HG03565 (cell line): ENCODE data around the gene KRT4.
"Not testable (repeated sequence)": the region's sequence is repeated elsewhere in the genome, so short reads cannot be mapped to it uniquely, and the experiment has no call there.

Source experiments
- ATAC-seq: cut with Tn5 transposase; IDR thresholded peaks from one replicate; pipeline ENCODE4 v1.9.1; 2021; ENCODE audit warnings: mild to moderate bottlenecking, moderate library complexity; ENCODE audit not compliant: unreplicated experiment

Gene KRT4

GRCh38 chr12:52776913-52777395 is 37.0 kb downstream of the KRT4 start, which contains the start of gene KRT76:
TSS of gene KRT76 (minus strand) at chr12:52777345. CDS start at chr12:52777291, 54 bp downstream.
- no peak for ATAC-seq

GRCh38 chr12:52776435-52776834 is 37.5 kb downstream of the KRT4 start:
- ATAC-seq = no peak

- ATAC-seq = no peak
Measured at GRCh38 chr12:52774629-52775250, 39.2 kb downstream of the KRT4 start.

- ATAC-seq = no peak
Measured at GRCh38 chr12:52772772-52773171, 41.1 kb downstream of the KRT4 start.

GRCh38 chr12:52772188-52772587 is 41.7 kb downstream of the KRT4 start:
- no peak for ATAC-seq

- no peak for ATAC-seq
Measured at GRCh38 chr12:52771505-52771904, 42.4 kb downstream of the KRT4 start.

GRCh38 chr12:52771088-52771487 is 42.8 kb downstream of the KRT4 start:
- no peak for ATAC-seq

- no peak for ATAC-seq
Measured at GRCh38 chr12:52769946-52770345, 44.0 kb downstream of the KRT4 start.

- ATAC-seq = no peak
Measured at GRCh38 chr12:52769354-52769753, 44.6 kb downstream of the KRT4 start.

- no peak for ATAC-seq
Measured at GRCh38 chr12:52768479-52769200, 45.3 kb downstream of the KRT4 start.

- no peak for ATAC-seq
Measured at GRCh38 chr12:52767427-52767826, 46.5 kb downstream of the KRT4 start.

- no peak for ATAC-seq
Measured at GRCh38 chr12:52767020-52767379, 46.9 kb downstream of the KRT4 start.

GRCh38 chr12:52766351-52767019 is 47.4 kb downstream of the KRT4 start:
- no peak for ATAC-seq

- ATAC-seq = no peak
Measured at GRCh38 chr12:52765702-52766101, 48.2 kb downstream of the KRT4 start.

GRCh38 chr12:52763991-52764390 is 49.9 kb downstream of the KRT4 start:
- ATAC-seq = no peak

GRCh38 chr12:52763036-52763659 is 50.8 kb downstream of the KRT4 start:
- ATAC-seq = no peak

- no peak for ATAC-seq
Measured at GRCh38 chr12:52761802-52762201, 52.1 kb downstream of the KRT4 start.

- not testable (repeated sequence) for ATAC-seq
Measured at GRCh38 chr12:52761218-52761617, 52.7 kb downstream of the KRT4 start.

GRCh38 chr12:52760623-52761022 is 53.3 kb downstream of the KRT4 start:
- ATAC-seq = no peak

GRCh38 chr12:52759695-52760094 is 54.2 kb downstream of the KRT4 start:
- ATAC-seq = no peak

GRCh38 chr12:52759218-52759617 is 54.7 kb downstream of the KRT4 start:
- ATAC-seq = no peak
